Glomerular endothelial cell (primary cell): ENCODE data around the gene MTIF3. TPM values are rescaled to one million over a fixed set of nuclear protein-coding genes. Genes with fewer than 3 reads are reported as not detected.

Experiments used
- DNase-seq: peaks from one replicate; pipeline ENCODE4 v3.0.0-alpha.2; 2011; ENCODE audit warnings: low read depth, low spot score; ENCODE audit errors: extremely low read depth
- total RNA-seq: library from RNA; depleted of rRNA; stranded (reverse); fragments of >200 nt; gene quantifications from 2 replicates; pipeline ENCODE4 v1.2.3, GENCODE V29; 2015

The MTIF3 gene
- total RNA-seq, 1 donor from 2014 or later: 45.4 TPM

DNA sequence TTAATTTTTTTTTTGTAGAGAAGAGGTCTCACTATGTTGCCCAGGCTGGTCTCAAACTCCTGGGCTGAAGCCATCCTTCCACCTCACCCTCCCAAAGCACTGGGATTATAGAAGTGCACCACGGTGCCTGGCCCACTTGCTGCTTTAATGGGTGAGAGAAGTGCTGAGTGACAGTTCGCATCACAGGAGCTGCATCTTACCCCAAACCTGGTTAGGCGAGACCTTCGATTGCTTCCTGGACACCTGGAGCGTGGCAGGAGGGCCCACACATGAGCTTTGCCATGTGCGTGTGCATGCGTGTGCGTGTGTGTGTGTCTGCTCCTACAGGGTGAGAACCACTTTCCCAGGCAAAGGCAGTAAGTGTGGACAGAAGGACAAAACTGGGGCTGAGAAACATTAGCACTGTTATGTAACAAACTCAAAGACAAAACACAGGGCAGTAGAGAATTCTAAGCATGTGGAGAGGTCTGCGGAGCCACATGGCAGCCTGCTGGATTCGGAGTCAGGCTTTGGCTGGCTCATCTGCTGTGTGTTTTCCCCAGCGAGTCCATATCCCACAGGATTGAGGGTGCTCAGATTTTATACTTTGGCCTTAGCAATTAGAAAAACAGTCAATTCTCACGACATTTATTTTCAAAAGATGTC is 11.7 kb upstream of the MTIF3 start:
- no peak for DNase-seq

GRCh38 chr13:27455331-27455855 is 5.0 kb upstream of the MTIF3 start:
- DNase-seq: no peak

- no peak for DNase-seq
Measured at GRCh38 chr13:27450921-27451471, 632 bp upstream of the MTIF3 start.

- DNase-seq: no peak
Measured at GRCh38 chr13:27449081-27449603, 1.2 kb downstream of the MTIF3 start.

DNA sequence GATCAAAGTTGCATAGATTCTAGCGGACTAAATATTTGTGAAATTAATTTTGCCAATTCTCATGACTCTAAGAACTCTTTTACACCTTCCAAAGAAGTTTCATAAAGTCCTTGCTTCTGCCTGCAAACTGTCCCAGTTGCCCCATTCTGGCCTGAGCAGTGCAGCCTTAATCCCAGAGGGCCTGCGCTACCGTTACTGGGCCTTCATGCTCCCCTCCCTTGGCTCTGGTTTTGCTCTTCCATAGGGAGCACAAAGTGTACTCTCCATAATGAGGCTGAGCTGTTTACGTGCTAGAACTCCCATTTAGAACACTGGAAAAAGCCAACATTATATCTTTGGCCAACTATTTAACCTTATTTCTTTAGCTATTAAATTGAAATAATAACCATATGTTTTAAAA is 2.1 kb downstream of the MTIF3 start:
- DNase-seq: no peak

GRCh38 chr13:27446986-27447583 is 3.3 kb downstream of the MTIF3 start:
- no peak for DNase-seq

DNA sequence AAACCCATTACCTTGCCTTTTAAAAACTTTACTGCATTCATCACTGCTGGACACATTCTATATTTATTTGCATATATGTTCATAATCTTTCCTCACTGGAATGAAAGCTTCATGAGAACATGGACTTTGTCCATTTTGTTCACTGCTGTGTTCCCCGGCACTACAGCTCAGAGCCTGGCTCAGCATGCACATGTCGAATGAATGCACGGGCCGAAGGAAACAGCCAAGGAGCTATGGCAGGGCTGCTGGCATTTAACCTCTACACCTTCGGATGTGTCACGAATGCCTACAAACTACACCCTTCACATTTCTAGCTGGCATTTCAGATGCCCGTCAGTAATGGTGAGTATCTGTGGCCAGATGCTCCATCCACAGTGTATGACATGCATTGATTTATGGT is 7.6 kb downstream of the MTIF3 start:
- DNase-seq: no peak

DNA sequence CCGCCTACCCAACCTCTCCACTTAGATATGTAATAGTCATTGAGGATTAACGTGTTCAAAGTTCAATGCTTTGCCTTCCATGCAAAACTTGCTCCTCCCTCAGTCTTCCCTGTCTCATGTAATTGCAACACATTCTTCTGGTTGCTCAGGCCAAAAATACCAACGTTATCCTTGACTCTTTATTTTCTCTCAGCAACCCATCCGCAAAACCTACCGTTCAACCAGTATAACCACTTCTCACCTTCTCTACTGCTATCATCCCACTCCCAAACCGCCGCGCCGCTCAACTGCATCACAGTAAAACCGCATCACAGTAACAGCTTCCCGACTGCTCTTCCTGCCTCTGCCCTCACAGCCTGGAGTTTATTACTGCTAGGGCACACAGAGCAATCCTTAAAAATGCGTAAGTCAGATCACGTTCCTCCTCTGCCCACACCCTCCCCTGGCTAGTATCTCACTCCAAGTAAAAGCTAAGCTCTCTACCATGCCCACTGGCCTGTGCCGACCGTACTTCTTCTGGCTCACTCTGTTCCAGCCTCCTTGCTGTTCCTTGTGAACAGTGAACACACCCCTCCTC is 8.2 kb downstream of the MTIF3 start:
- no peak for DNase-seq

- no peak for DNase-seq
Measured at GRCh38 chr13:27440408-27440807, 10.0 kb downstream of the MTIF3 start.

DNA sequence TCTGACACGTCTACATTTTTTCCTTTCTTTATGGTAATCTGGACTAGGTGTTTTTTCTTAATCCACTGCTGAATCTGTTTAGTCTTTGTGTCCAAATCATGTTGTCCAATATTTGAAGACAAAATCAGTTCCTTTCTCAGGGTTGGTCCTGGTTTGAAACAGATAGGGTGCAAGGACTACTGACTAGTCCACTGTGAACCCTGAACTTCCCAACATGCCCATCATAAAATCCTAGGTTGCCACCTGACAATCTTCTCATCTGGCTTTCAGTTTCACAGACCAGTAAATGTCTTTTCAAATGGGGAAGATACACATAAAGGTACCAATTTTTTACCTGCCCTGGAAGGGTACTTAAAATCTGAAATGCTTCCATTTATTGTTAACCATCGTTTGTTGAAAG is 13.2 kb downstream of the MTIF3 start:
- DNase-seq: no peak

- no peak for DNase-seq
Measured at GRCh38 chr13:27432611-27433210, 17.7 kb downstream of the MTIF3 start.

- DNase-seq: no peak
Measured at GRCh38 chr13:27432180-27432579, 18.2 kb downstream of the MTIF3 start.

GRCh38 chr13:27428160-27428559 is 22.2 kb downstream of the MTIF3 start:
- no peak for DNase-seq

DNA sequence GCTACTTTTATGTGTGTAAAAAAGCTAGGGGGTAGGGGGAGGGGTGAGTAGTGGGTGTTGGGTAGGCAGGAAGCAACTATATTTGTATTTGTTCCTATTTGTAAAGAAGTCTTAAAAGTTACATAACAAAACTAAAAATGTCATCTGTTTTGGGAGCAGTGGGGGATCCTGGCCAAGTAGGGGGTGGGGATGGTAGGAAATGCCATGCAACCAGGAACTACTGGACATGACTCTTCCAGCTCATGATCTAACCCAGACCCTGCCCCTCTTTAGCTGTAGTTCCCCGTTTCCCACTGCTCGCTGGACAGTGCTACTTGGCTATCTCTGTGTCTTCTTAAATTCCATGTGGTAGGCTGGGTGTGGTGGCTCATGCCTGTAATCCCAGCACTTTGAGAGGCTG is 22.7 kb downstream of the MTIF3 start:
- DNase-seq: no peak

DNA sequence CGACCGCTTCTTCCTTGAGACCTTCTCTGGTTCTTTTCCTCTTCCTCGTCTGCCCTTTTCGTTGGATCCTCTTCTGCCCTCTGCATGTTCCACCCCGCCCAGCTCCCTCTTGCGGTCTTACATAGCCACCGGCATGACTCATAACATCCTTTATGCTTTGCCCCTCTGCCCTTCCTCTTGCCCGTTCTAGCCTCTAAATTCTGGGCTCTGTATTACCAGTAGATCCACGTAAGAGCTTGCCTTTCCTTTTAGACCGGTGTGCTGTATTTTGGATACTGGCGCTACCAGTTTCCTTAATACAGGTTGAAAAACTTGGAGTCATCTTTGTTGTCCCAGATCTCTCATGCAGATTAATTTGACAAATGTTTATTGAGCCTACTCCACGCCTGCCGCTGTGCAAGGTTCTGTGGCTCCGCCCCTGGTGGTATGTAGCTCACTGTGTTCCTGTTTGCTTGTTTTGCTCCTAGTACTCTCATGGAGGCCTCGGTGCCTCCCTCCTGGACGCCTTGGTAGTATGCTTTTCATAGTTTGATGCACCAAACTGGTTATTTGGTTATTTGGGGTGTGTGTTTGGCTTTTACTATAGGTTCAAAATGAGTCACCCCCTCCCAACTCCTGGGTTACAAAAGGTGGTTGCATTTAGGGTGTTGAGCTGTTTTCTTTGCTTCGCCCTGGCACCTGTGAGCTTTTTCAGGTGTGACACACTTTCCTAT is 24.3 kb downstream of the MTIF3 start:
- peak; percentile 74 for DNase-seq

DNA sequence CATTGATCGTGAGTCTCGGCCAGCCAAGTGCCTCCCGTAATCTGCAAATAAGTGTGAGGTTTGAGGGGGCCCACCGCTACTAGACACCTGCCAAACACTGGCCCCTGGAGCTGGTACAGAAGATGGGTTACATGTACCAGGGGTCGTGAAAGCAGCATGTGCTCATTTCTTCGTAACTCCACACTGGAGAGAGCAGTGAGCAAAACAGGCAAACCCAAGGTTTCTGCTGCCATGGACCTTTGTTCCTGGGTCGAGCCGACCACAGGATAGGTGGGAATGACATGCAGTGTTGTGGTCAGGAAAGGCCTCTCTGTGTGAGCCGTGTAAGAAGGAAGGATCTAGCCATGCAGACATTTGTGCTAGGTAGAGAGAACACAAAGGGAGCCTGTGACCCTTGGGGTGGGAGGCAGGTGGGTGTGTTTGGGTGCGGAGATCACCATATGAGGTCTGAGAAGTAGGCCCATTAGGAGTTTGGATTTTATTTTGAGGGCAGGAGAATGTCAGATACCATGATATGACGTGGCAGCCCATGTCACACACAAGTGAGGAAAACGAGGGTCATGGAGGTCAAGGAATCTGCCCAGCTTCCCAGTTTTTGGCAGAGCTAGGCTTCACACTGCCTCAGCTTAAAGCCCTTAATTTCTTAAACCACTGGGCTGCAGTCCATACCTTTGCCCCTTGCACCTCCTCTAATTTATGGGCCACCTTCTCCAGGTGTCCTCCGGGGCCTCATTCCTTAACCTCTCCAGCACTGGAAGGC is 25.0 kb downstream of the MTIF3 start:
- DNase-seq: no peak

- peak; percentile 42 for DNase-seq
Measured at GRCh38 chr13:27424246-27425157, 25.9 kb downstream of the MTIF3 start, which contains the start of gene GTF3A. TSS of gene GTF3A (plus strand) at chr13:27424619.

DNA sequence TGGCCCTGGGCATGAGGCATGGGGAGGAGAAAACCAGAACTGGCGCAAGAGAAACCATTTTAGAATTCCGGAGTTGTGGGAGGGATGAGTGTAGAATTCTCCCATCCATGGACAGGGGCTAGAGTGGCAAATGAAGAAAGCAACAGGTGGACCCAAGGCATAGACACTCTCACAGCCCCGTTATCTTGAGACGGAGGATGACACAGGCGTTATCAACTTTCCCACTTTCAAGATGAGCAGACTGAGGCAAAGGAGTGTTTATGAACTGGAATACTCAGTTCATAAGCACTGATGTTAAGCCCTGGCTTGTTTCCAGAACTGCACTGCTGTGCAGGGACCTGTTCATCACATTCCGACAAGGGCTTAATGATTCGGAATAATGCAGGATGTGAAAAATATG is 27.0 kb downstream of the MTIF3 start:
- DNase-seq: no peak
